Lung (tissue), 12 donors: ENCODE data around the gene C6orf58. TPM values are rescaled to one million over a fixed set of nuclear protein-coding genes. Genes with fewer than 3 reads are reported as not detected.

ENCODE experiments used
- ATAC-seq: fragments of 200-7000 bp; cut with Tn5 transposase; one replicate; pipeline ENCODE4 v1.9.1; 2020; ENCODE audit warnings: moderate number of reproducible peaks; ENCODE audit not compliant: insufficient read depth, low FRiP score
- DNase-seq, 3 donors: peaks; one replicate each; pipeline ENCODE4 v3.0.0-alpha.2; 2013 to 2017
- H3K27ac ChIP-seq, 2 donors: one replicate each; pipeline ENCODE4 v1.5.1; 2013; ENCODE audit warnings: mild to moderate bottlenecking in 2 of 2, moderate library complexity in 2 of 2, control low read depth in 1 of 2, inconsistent platforms in 1 of 2, low read depth in 1 of 2, low read length in 1 of 2
- H3K27me3 ChIP-seq, 3 donors: one replicate each; pipeline ENCODE4 v1.5.1; 2013; ENCODE audit warnings: low read length in 2 of 3; ENCODE audit not compliant: control insufficient read depth in 3 of 3, insufficient read depth in 3 of 3
- H3K36me3 ChIP-seq, 4 donors: one replicate each; pipeline ENCODE4 v1.5.1; 2013; ENCODE audit warnings: low read length in 4 of 4, mild to moderate bottlenecking in 1 of 4, moderate library complexity in 1 of 4; ENCODE audit not compliant: control insufficient read depth in 4 of 4, insufficient read depth in 4 of 4
- H3K4me1 ChIP-seq, 5 donors: one replicate each; pipeline ENCODE4 v1.5.1; 2013; ENCODE audit warnings: low read length in 5 of 5, mild to moderate bottlenecking in 2 of 5, moderate library complexity in 1 of 5; ENCODE audit not compliant: control insufficient read depth in 5 of 5, insufficient read depth in 5 of 5
- H3K4me3 ChIP-seq: one replicate; pipeline ENCODE4 v1.5.1; 2013; ENCODE audit warnings: mild to moderate bottlenecking, control low read depth, moderate library complexity
- H3K9ac ChIP-seq, 2 donors: one replicate each; pipeline ENCODE4 v1.5.1; 2013; ENCODE audit warnings: low read length in 2 of 2, control low read depth in 1 of 2; ENCODE audit not compliant: insufficient read depth in 1 of 2
- H3K9me3 ChIP-seq, 4 donors: one replicate each; pipeline ENCODE4 v1.5.1; 2013; ENCODE audit warnings: low read length in 3 of 4, mild to moderate bottlenecking in 1 of 4, moderate library complexity in 1 of 4; ENCODE audit not compliant: control insufficient read depth in 4 of 4, insufficient read depth in 3 of 4
- WGBS, 2 donors: extraction: QIAGEN DNeasy Blood & Tissue Kit; methylation state at CpG; one replicate each; pipeline ENCODE4 v1.1.7; 2013; 5-methylcytosine and 5-hydroxymethylcytosine counted together
- polyA plus RNA-seq, 2 donors: library from polyadenylated mRNA; stranded (reverse); fragments of 200-250 nt; gene quantifications; one replicate each; pipeline ENCODE4 v1.2.1, GENCODE V29; 2013
- total RNA-seq, 2 donors: library from RNA; depleted of rRNA in 1 of 2; stranded (reverse); fragments of >200 nt in 1 of 2; gene quantifications; one replicate each; pipeline ENCODE4 v1.2.1, GENCODE V29; 2014 to 2021
- TF ChIP-seq, protein P1 (sequence below): IDR thresholded peaks from 2 replicates; pipeline ENCODE4 v1.5.1; 2012; ENCODE audit warnings: mild to moderate bottlenecking; ENCODE audit errors: control extremely low read depth, extremely low read depth
- donor health status: control.
- donor health status: control.
- donor health status: Bipolar disorder and iron deficiency.
- donor health status: healthy.
- donor health status: DM: yes; HTN: yes; CAD: no.

Gene C6orf58
- total and polyA plus RNA-seq, 4 donors, result 0.08 to 0.12 TPM; not detected in 2

DNA sequence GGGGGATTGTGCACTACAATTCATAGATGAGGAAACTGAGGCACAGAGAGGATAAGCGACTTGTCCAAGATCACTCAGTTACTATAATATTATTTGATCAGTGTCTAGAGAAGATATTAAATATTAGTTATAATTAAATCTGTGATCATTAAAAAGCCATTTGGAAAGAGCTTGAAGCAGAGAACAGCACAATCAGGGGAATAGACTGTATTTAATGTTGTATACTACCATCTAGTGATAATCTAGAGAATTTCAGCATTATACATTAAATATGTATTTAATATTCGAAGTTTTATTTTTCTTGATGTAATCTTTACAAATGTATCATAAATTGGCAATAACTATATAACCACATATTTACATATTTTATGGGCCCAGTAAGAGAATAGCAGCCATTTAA lies 37.7 kb upstream of the C6orf58 start:
- no peaks in the 10 kb centered on the region for H3K36me3 ChIP-seq
- peak in 2 of 3 donors; percentile 56 to 66 for DNase-seq

DNA sequence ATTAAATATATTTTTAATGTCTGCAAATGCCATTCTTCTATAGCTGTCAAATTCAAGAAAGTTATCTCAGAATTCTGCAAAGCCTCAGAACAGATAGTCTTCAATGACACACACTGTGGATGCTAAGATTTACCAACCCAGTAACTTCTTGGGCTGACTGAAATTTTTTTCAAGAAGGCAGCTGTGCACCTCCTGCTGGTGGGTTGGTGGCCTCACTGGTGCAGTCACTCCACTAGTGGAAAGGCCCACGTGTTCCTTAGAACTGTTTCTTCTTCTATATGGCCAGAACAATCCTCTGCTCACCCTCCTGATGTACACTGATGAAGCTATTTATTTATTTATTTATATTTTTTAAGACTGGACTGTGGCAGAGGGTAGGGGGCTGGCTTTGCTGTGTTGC lies 29.8 kb upstream of the C6orf58 start:
- H3K27me3 ChIP-seq, result no peaks in the 10 kb centered on the region
- no peaks in the 10 kb centered on the region for H3K4me1 ChIP-seq
- DNase-seq (no peak), ATAC-seq (no peak)
- no peak overlapping the region for H3K4me3 ChIP-seq
- H3K9me3 ChIP-seq, result no peaks in the 10 kb centered on the region
- no peak overlapping the region for H3K27ac ChIP-seq
- H3K36me3 ChIP-seq, result no peaks in the 10 kb centered on the region
- 29 to 39% methylated on average over 1 of the region's 1 CpG for WGBS, 2 donors
- TF ChIP-seq, protein P1, sequence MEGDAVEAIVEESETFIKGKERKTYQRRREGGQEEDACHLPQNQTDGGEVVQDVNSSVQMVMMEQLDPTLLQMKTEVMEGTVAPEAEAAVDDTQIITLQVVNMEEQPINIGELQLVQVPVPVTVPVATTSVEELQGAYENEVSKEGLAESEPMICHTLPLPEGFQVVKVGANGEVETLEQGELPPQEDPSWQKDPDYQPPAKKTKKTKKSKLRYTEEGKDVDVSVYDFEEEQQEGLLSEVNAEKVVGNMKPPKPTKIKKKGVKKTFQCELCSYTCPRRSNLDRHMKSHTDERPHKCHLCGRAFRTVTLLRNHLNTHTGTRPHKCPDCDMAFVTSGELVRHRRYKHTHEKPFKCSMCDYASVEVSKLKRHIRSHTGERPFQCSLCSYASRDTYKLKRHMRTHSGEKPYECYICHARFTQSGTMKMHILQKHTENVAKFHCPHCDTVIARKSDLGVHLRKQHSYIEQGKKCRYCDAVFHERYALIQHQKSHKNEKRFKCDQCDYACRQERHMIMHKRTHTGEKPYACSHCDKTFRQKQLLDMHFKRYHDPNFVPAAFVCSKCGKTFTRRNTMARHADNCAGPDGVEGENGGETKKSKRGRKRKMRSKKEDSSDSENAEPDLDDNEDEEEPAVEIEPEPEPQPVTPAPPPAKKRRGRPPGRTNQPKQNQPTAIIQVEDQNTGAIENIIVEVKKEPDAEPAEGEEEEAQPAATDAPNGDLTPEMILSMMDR, result no peak
- no peak overlapping the region for H3K9ac ChIP-seq

More for the DNA sequence above, 37.7 kb upstream of the C6orf58 start:
- H3K27me3 ChIP-seq, result no peaks in the 10 kb centered on the region
- no peak for ATAC-seq
- H3K4me3 ChIP-seq, result no peak overlapping the region
- peaks cover 0 to 10% (median 0%) of the 10 kb centered on the region in 5 donors for H3K4me1 ChIP-seq
- TF ChIP-seq, protein P1, result peak; percentile 5
- WGBS, 2 donors, result 32 to 45% methylated on average over 2 of the region's 2 CpGs
- H3K9ac ChIP-seq, result no peak overlapping the region
- no peaks in the 10 kb centered on the region for H3K9me3 ChIP-seq
- no peak overlapping the region for H3K27ac ChIP-seq

DNA sequence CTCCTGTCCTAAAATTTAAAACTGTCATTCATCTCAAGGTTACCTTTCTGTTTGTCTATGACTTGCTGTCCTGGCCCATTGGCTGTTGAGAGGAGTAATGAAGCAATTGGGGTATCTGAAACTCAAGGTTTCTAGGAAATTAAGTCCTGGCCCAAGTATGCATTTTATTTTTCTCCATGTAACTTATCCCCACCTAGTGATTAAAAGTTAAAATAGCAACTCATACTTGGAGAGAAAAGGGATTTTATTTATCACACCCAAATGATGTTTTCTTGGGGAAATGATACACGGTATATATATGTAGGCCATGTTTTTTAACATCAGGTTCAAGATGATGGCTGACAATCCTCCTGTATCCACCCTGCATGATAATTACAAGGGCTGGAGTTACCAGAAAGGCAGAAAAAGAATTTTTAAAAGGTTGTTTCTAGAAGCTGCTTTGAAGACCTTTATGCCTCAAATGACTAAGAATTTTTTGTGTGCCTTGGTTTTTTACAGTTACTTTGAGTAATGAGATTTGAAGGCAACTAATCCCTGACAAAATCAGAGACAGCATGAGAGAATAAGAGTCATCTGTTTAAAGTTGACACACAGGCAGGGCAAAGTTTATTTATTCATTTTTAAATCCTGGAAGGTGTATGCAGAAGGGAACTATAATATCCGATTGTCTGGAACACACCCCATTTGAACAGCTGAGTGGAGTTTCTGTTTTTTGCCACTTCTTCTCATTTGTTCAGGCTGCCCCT lies 28.9 kb upstream of the C6orf58 start:
- Histone ChIP-seq H3K27ac (no peak overlapping the region), H3K4me3 (no peak overlapping the region), H3K36me3 (no peaks in the 10 kb centered on the region), H3K9ac (no peak overlapping the region), H3K4me1 (no peaks in the 10 kb centered on the region), H3K27me3 (no peaks in the 10 kb centered on the region), H3K9me3 (no peaks in the 10 kb centered on the region)
- TF ChIP-seq, protein P1, result no peak
- WGBS, 2 donors, result 60 to 75% methylated on average over 2 of the region's 2 CpGs
- ATAC-seq, result no peak
- peak in 1 of 3 donors; percentile 25 for DNase-seq
